GM21825 (cell line): ENCODE results near the gene CDC45.

ENCODE experiments used
- ATAC-seq: cut with Tn5 transposase; IDR thresholded peaks from one replicate; pipeline ENCODE4 v1.9.1; 2021; ENCODE audit warnings: mild to moderate bottlenecking, moderate library complexity; ENCODE audit not compliant: unreplicated experiment

CDC45 gene

DNA sequence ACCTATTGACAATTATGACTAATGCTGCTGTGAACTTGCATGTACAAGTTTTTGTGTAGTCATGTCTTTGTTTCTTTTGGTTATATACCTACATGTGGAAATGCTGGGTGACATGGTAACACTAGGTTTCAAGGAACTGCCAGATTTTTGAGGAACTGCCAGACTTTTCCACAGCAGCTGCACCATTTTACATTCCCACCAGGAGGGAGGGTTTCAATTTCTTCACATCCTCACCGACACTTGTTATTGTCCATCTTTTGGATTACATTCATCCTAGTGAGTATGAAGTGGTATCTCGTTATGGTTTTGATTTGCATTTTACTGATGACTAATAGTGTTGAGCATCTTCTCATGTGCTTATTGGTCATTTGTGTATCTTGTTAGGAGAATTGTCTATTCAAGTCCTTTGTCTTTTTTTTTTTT, 31.2 kb downstream of the CDC45 start:
- ATAC-seq, result no peak

DNA sequence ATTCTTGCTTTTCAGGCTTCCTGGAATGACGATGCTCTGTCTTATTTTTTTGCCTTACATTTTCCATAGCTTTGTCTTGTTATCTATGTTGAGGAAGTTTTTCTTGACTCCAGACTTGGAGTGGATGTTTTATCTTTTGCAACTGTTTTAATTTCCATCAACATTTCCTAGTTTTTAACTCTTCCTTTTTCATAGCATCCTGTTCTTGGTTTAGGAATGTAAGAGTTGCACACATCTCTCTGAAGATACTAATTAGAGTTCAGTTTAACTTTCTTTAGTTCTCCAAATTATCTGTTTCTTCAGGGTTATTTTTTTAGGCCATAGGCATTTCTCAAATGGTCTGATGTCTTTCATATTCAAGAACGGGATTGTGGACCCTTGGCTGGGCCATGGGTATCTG, 34.1 kb downstream of the CDC45 start:
- no peak for ATAC-seq

DNA sequence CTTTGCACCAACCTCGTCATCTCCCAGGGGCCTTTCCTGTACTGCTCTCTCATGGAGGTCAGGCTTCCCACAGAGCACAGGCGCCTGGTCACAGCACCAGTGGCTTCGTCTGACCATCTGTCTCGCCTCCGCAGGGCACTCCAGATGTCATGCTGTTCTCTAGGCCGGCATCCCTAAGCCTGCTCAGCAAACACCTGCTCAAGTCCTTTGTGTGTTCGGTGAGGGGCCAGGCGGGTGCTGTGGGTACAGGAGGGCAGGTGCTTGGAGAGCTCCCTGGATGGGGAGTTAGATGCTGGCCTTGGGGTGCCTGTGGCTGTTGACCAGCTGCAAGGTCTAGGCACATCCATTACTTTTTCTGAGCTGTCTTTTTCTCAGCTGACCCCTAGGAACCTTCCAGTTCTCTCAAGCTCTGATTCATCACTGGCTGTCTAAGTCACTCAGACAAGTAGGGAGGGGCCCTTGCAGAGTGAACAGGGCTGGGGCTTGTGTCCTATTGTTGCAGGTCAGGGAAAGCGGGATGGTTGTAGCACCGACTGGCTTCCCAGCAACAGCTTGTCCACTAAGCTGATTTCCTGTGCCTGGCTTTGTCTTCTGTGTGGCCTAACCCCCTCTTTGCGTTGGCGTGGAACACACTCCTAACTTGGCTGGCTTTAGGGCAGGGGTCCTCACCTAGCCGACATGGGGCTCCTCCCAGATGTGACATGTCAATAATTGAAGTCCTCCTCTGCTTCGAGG, 35.3 kb downstream of the CDC45 start:
- no peak for ATAC-seq

DNA sequence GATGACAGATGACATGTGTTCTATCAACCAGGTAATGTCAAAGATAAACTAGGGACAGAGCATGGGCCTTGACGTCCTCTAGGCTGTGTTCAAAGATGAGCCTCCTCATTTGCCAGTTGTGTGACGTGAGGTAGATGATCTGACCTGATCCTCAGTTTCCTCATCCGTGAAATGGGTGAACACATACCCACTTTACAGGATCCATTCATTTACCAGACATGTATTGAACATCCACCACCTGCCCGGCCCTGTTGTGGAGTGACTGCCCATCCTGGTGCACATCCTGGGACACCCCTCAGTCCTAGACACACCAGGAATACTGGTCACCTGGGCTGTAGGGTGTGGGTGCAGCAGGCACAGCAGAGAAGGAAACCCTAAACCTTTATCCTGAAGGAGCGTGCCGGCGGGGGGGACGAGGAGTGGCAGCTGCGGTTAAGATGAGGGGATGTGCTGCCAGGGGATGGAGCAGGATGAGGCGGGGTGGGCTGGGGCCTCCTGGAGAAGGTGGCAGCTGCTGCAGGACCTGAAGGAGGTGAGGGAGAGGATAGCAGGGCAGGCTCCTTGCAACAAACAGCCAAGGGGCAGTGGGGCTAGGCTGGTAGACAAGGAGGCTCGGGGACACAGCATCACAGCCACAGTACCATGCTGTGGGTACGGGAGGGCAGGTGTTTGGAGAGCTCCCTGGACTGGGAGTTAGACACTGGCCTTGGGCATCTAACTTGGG, 36.1 kb downstream of the CDC45 start:
- no peak for ATAC-seq

DNA sequence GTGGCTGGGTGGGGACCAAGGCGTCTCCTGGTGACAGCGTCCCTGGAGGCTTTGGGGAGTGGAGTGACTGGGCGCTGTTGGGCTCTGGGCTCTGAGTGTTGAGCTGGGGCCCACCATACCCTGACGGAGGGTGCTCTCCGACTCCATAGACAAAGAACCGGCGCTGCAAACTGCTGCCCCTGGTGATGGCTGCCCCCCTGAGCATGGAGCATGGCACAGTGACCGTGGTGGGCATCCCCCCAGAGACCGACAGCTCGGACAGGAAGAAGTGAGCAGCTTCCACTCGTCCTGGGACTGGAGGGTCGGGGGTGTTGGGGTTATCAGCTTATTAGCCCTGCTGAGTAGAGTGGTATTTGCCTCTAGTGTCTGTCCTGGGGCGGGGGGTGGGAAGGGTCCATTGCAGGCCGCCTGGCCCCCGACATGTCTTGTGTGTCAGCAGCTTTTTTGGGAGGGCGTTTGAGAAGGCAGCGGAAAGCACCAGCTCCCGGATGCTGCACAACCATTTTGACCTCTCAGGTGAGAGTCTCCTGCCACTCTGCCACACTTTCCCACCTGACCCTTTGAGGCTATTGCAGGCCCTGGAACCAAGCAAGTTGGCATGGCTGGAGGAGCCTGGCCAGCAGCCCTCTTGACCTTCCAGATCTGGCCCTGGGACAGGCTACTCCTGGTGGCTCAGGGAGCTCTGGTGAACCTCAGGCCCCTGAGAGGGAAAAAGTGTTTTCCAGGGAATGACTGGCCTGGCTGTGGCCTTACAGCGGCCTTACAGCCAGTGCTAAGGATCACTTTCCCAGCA, 36.9 kb downstream of the CDC45 start:
- no peak for ATAC-seq

GRCh38 chr22:19517171-19517500, 37.4 kb downstream of the CDC45 start:
- ATAC-seq, result no peak

DNA sequence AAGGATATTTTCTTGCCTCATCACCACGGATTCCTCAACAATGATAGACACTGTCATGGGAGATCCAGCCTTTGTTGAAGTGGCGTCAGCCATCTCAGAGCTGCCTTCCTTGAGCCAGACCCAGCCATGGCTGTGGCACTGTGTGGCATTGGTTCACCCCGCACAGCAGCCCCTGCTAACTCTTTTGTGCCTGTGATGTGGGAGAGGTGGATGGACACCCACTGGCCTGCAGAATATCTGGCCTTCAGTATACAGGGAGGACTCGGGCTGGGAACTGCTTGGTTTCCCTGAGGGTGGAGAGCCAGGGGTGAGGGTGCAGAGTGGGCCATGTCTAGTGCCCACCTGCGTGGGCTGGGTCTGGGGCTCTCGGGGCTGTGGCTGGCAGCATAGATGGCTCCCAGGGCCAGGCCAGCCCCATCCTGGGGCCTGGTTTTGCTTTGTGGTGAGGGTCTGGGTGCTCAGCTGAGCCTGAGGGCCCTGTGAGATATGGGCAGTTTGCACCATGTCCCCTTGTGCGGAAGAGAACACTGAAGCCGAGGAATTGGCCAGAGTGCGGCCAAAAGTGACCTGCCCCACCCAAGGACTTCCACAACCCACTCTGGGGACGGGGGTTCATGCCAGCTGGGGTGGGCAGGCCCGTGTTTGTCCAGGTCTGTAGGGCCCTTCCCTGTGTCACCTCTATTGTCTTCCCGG, 38.3 kb downstream of the CDC45 start:
- ATAC-seq, result no peak

- ATAC-seq, result no peak
These were observed 38.9 kb downstream of the CDC45 start for GRCh38 chr22:19518635-19519034.

DNA sequence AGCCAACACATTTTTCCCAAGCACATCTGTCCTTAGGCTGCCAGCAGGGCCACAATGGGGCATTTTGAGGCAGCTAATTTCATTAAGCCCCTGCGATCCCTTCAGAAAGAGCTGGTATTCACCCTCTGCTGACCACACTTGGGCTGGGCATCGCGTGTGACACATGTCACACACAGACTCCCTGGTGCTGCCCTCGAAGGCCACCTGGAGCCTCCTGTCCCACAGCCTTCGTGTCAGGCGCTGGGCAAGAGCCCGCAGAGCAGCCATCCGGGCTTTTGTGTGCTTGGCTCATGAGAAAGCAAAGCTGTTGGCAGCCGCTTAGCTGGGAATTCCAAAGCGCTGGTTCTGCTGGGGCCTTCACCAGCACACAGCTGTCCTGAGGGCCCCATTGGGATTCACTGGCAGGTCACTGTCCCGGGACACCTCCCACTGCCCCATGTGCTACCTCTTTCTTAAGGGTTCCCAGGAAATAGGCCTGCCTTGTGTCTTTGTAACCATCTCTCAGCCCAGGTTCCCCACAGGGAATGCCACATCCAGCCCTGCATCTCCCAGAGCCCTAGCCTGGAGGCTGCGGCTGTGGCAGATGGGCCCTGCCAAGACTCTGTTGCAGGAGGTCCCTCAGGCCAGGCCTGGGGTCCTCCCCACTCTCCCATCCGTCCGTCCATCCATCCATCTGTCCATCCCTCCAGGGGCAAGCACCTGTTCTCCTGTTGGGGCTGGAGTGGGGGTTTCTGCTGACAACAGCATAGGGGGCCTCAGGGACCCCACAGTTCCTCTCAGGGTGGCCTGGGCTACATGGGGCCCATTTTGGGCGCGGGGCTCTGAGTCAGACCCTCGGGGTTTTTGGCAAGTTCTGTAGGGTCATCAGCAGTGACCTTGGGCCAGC, 39.6 kb downstream of the CDC45 start:
- no peak for ATAC-seq

- ATAC-seq, result no peak
These were observed 40.3 kb downstream of the CDC45 start for GRCh38 chr22:19520007-19520406.

- no peak for ATAC-seq
These were observed 41.0 kb downstream of the CDC45 start for GRCh38 chr22:19520566-19521305.

DNA sequence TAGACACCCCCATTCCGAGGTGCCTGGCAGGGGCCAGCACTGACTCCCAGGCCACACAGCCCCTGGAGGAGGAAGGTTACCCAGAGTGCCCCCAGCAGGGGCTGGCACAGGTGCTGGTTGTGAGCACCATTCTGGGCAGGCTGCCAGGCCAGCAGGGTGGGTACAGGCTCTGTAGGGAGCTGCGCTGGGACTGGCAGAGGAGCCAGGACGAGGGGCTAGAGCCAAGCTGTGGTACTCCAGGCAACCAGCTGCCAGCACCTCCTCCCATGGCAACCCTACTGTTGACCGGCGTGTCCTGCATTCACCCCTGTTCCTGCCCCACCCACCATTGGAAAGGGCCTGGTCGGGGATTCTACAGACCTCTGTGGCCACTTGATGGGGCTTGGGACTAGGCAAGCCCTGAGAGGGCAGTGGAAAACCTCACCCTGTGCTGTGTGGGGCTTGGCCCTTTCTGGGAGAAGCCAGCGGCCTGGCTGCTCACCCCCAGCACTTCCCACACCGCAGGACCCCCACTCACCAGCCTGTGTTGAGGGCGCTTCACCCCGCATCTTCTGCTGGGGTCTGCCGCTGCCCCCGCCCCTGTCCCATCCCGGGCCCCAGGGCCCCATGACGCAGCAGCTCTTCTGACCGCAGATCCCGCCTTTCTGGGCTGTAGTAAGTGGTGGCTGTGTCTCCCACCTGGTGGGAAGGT, 42.6 kb downstream of the CDC45 start:
- ATAC-seq, result no peak

- ATAC-seq, result no peak
These were observed 43.1 kb downstream of the CDC45 start for GRCh38 chr22:19522881-19523239.

DNA sequence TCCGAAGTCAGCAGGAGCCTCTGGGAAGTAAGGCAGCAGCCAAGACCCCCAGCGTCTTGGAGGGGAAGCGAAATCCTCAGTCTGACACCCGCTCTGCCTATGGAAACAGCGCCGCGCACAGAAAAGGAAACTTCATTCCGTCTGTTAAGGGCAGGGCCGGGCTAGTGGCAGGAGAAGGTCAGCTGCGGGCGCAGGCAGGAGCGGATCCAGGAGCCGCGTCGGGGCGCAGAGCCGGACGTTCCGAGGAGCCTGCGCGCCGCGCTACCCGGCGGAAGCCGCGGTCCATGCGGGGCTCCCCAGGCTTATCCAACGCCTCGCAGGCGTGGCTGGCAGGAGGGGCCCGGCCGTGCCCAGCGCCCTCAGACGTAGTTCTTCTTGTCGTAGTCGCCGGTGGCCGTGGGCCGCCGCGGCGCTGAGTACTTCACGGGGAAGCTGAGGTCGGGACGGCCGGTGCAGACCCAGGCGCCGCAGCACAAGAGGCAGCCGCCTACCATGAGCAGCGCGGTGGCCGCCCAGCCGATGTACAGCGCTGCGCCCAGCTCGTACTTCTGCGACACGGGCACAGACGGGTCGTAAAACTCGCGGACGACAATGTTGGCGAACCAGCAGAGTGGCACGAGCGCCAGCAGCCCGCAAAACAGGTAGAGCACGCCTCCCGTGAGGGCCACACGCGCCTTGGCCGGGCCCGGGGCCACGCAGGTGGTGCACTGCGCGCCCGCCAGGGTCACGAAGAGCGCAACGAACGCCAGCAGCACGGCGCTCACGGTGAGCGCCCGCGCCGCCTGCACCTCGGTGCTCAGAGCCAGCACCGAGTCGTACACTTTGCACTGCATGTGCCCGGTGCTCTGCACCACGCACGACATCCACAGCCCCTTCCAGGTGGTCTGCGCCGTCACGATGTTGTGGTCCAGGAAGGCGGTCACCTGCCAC, 43.8 kb downstream of the CDC45 start:
- no peak for ATAC-seq

DNA sequence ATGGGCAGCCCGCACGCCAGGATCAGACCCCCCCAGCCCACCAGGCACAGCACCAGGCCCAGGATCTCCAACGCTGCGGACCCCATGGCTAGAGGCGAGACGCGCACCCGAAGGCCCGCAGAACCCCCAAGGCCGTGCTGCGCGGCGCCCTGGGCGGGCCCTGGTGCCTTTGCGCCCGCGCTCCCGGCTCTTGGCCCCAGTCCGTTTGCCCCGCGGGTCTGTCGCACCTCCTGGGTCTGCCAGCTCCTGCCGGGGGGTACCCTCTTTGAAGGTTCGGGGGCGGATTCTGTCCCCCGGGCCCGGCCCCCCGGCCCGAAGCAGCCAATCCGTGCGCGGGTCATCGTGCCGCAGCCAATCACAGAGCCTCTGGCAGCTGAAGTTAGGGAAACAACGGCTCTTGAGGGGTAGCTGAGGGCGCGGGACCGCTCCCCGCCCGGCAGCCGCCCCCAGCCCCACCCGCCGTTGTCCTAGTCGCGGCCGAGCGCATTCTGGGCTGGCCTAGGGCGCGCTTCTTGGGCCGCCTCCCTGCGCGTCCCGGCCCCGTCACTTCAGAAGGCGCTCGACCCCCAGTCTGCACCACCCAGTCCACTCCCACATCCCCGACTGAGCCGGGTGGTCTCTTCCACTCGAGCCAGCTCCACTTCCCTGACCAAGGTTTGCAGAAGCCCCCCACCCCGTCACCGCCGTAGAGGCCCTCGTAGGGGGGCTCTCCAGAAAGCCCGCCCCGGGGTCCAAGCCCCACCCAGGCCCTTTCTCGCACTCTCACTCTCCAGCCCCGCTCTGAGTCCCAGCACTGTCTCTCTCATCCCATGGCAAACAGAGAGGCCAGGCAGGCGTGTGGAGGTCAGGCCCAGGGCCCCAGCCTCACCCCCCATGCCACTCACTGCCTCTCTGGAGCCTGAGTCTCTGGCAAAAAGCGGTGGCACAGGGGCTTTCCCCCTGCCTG, 44.7 kb downstream of the CDC45 start, which contains the start of gene CLDN5:
Gene CLDN5, minus strand, starts transcription at position 241 of the 946 bp plus-strand sequence. Its CDS starts 155 bp downstream, at position 86.
- no peak for ATAC-seq

DNA sequence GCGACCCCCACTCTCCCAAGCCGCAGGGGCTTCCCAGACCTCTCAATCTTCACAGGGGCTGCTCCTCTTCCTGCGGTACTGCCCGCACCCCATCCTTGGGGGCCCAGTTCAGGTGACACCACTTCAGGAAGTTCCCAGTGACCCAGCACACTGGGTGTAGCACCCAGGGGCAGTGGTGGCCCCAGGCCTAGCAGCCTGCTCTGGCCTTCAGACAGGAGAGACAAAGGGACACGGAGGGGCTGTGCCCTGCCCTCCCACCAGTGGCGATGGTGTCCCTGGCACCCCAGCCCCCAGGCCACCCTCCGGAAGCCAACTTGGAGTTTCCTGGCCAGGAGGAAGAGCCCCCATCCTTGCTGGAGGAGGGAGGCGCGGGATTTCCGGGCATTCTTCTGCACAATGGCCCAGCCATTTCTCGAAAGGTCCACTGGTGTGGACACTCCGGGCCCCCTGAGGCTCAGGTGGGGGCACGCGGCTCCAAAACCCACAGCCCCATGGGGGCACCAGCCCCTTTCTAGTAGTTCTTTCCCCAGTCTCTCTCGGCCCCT, 45.5 kb downstream of the CDC45 start:
- ATAC-seq, result no peak
